ENCODE measurements around the gene LRRC1.

The LRRC1 gene

DNA sequence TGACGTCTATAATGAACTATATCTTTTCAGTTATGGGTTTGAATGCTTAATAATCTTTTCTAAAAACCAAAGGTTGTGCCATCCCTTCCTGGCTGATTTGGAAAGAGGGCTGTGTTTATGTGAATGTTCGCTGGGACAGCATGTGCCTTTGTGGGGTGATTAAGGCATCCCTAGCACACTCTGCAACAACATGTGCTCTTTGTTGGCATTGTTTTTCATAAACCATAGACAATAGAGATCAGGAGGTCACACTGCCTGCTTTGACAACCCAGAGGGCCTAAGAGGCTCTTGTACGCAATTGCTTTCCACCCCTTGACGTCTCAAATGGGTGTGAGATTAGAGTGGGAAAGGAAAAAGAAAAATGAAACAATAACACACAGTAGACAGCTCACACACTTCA, 116.0 kb downstream of the LRRC1 start:
- H3K4me2 ChIP-seq (ENCODE audit: low read length): no peak overlapping the region
- H3K4me1 ChIP-seq (ENCODE audit: control insufficient read depth, low read depth, low read length): no peaks in the 10 kb centered on the region
- H4K5ac ChIP-seq (ENCODE audit: low read length): no peak overlapping the region
- no peak overlapping the region for H4K8ac ChIP-seq (ENCODE audit: low read depth, low read length)
- no peak for DNase-seq
- H3K23ac ChIP-seq (ENCODE audit: low read length): no peak overlapping the region
- H3K36me3 ChIP-seq (ENCODE audit: control insufficient read depth, insufficient read depth, low read length): no peaks in the 10 kb centered on the region
- H2BK5ac ChIP-seq (ENCODE audit: low read length): no peak overlapping the region
- no peak overlapping the region for H2BK15ac ChIP-seq (replicated peaks; ENCODE audit: low read depth)
- H3K56ac ChIP-seq (ENCODE audit: low read length): no peak overlapping the region
- H2AK5ac ChIP-seq (ENCODE audit: low read length): no peak overlapping the region
- H3K18ac ChIP-seq (ENCODE audit: low read length): no peak overlapping the region
- H2BK120ac ChIP-seq (ENCODE audit: low read depth, low read length): no peak overlapping the region
- no peaks in the 10 kb centered on the region for H3K79me2 ChIP-seq (ENCODE audit: control insufficient read depth, insufficient read depth, low read length)
- no peaks in the 10 kb centered on the region for H3K27me3 ChIP-seq (ENCODE audit: insufficient read depth, low read length, poor library complexity)
- H3K9ac ChIP-seq (ENCODE audit: low read length): no peak overlapping the region
- H3K79me1 ChIP-seq (ENCODE audit: low read length): no peaks in the 10 kb centered on the region
- no peak overlapping the region for H3K4ac ChIP-seq (ENCODE audit: low read depth, low read length)
- WGBS (ENCODE audit: extremely low coverage, insufficient coverage, low lambda C conversion rate): no CpG with 5 or more reads among the region's 4 CpGs
- H3K27ac ChIP-seq (ENCODE audit: low read depth, low read length): no peak overlapping the region
- no peak overlapping the region for H3K4me3 ChIP-seq (ENCODE audit: low read length)

DNA sequence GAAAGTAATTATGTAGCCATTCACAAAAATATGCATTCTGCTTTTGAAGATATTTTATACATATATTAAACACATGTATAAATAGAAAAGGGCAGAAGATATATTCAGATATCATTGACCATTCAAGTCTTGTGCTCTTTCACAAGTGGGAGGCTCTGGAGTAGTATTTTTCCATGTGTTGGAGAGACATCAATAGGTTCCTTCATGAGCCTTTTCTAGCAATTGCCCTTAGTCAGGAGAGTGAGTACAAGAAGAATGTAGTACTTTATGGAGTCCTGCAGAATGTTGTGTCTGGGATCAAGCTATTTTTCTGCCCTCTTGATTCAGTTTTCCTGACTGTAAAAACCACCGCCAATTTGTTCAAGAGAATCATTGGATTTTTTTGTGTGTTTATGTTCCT, 117.9 kb downstream of the LRRC1 start:
- Histone ChIP-seq H3K27ac (ENCODE audit: low read depth, low read length) (no peak overlapping the region), H3K23ac (ENCODE audit: low read length) (no peak overlapping the region), H4K5ac (ENCODE audit: low read length) (no peak overlapping the region), H2BK120ac (ENCODE audit: low read depth, low read length) (no peak overlapping the region), H3K79me2 (ENCODE audit: control insufficient read depth, insufficient read depth, low read length) (no peaks in the 10 kb centered on the region), H3K4me3 (ENCODE audit: low read length) (no peak overlapping the region), H3K27me3 (ENCODE audit: insufficient read depth, low read length, poor library complexity) (no peaks in the 10 kb centered on the region), H3K4me1 (ENCODE audit: control insufficient read depth, low read depth, low read length) (no peaks in the 10 kb centered on the region), H3K36me3 (ENCODE audit: control insufficient read depth, insufficient read depth, low read length) (no peaks in the 10 kb centered on the region), H2BK5ac (ENCODE audit: low read length) (no peak overlapping the region), H3K4me2 (ENCODE audit: low read length) (no peak overlapping the region), H2AK5ac (ENCODE audit: low read length) (no peak overlapping the region), H4K8ac (ENCODE audit: low read depth, low read length) (no peak overlapping the region), H3K4ac (ENCODE audit: low read depth, low read length) (no peak overlapping the region), H2BK15ac (replicated peaks; ENCODE audit: low read depth) (no peak overlapping the region), H3K56ac (ENCODE audit: low read length) (no peak overlapping the region), H3K79me1 (ENCODE audit: low read length) (no peaks in the 10 kb centered on the region), H3K9ac (ENCODE audit: low read length) (no peak overlapping the region), H3K18ac (ENCODE audit: low read length) (no peak overlapping the region)
- no peak for DNase-seq
- no CpG with 5 or more reads among the region's 1 CpG for WGBS (ENCODE audit: extremely low coverage, insufficient coverage, low lambda C conversion rate)

DNA sequence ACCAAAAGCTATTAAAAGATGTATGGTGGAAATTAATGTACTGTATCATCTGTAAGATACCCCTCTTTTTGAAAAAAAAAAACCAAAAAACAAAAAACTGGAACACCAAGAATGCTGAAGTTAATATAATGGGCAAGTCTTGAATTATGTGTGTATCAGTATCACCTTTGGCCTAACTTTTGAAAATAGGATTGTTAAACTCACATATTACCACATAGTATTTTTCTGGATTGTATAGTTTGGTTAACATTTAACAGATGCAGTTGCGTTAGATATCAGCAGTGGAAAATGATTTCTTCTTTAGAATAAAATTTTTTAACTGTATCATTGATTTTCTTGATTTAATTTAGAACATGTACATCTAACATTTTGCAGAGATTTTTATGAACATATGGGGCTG, 118.5 kb downstream of the LRRC1 start:
- Histone ChIP-seq H4K8ac (ENCODE audit: low read depth, low read length) (no peak overlapping the region), H3K4me3 (ENCODE audit: low read length) (no peak overlapping the region), H3K4ac (ENCODE audit: low read depth, low read length) (no peak overlapping the region), H3K27me3 (ENCODE audit: insufficient read depth, low read length, poor library complexity) (no peaks in the 10 kb centered on the region), H2BK15ac (replicated peaks; ENCODE audit: low read depth) (no peak overlapping the region), H3K18ac (ENCODE audit: low read length) (no peak overlapping the region), H3K4me1 (ENCODE audit: control insufficient read depth, low read depth, low read length) (no peaks in the 10 kb centered on the region), H3K36me3 (ENCODE audit: control insufficient read depth, insufficient read depth, low read length) (no peaks in the 10 kb centered on the region), H3K79me2 (ENCODE audit: control insufficient read depth, insufficient read depth, low read length) (no peaks in the 10 kb centered on the region), H3K23ac (ENCODE audit: low read length) (no peak overlapping the region), H3K79me1 (ENCODE audit: low read length) (no peaks in the 10 kb centered on the region), H2BK120ac (ENCODE audit: low read depth, low read length) (no peak overlapping the region), H2BK5ac (ENCODE audit: low read length) (no peak overlapping the region), H3K27ac (ENCODE audit: low read depth, low read length) (no peak overlapping the region), H4K5ac (ENCODE audit: low read length) (no peak overlapping the region), H3K9ac (ENCODE audit: low read length) (no peak overlapping the region), H2AK5ac (ENCODE audit: low read length) (no peak overlapping the region), H3K56ac (ENCODE audit: low read length) (no peak overlapping the region), H3K4me2 (ENCODE audit: low read length) (no peak overlapping the region)
- no peak for DNase-seq
- no CpG with 5 or more reads among the region's 1 CpG for WGBS (ENCODE audit: extremely low coverage, insufficient coverage, low lambda C conversion rate)

DNA sequence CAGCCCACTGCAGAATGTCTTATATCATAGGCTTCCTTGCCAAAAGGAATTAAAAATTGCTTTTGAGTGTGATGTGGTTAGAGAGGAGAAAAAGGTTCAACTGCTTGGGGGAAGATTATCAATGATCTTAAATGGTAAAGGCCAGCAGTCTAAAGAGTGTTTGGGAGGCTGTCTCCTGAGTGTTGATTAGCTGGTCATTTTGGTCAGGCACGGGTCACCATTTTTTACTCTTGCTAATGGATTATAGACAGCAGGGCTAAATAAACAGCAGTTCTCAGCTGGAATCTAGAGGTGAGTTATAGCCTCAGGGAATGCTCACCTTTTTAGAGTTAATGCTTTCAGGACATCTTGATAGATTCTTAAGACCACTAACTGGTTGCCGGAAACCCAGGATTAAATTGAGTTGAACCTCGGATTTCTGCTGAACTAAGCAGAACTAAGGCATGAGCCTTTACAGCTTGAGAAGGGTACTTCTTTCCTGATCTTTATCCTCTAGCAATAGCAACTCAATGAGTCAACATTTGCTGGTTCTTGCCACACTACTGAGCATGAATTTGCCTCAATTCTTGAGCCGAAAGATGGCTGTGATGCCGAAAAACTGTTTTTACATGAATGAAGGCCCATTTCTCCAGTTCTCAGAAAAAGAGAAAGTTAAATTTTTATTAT, 120.4 kb downstream of the LRRC1 start:
- H3K27me3 ChIP-seq (ENCODE audit: insufficient read depth, low read length, poor library complexity): no peaks in the 10 kb centered on the region
- no peak overlapping the region for H3K27ac ChIP-seq (ENCODE audit: low read depth, low read length)
- H4K5ac ChIP-seq (ENCODE audit: low read length): no peak overlapping the region
- no peak overlapping the region for H3K4me3 ChIP-seq (ENCODE audit: low read length)
- no peak overlapping the region for H3K23ac ChIP-seq (ENCODE audit: low read length)
- H3K9ac ChIP-seq (ENCODE audit: low read length): no peak overlapping the region
- no peak overlapping the region for H3K4me2 ChIP-seq (ENCODE audit: low read length)
- H2BK120ac ChIP-seq (ENCODE audit: low read depth, low read length): no peak overlapping the region
- H2BK5ac ChIP-seq (ENCODE audit: low read length): no peak overlapping the region
- no peaks in the 10 kb centered on the region for H3K79me2 ChIP-seq (ENCODE audit: control insufficient read depth, insufficient read depth, low read length)
- no peaks in the 10 kb centered on the region for H3K79me1 ChIP-seq (ENCODE audit: low read length)
- H3K36me3 ChIP-seq (ENCODE audit: control insufficient read depth, insufficient read depth, low read length): no peaks in the 10 kb centered on the region
- no peak overlapping the region for H3K56ac ChIP-seq (ENCODE audit: low read length)
- no peak overlapping the region for H3K18ac ChIP-seq (ENCODE audit: low read length)
- WGBS (ENCODE audit: extremely low coverage, insufficient coverage, low lambda C conversion rate): no CpG with 5 or more reads among the region's 5 CpGs
- no peak overlapping the region for H2AK5ac ChIP-seq (ENCODE audit: low read length)
- no peak overlapping the region for H3K4ac ChIP-seq (ENCODE audit: low read depth, low read length)
- no peak overlapping the region for H4K8ac ChIP-seq (ENCODE audit: low read depth, low read length)
- H3K4me1 ChIP-seq (ENCODE audit: control insufficient read depth, low read depth, low read length): no peaks in the 10 kb centered on the region
- peak; percentile 39 for DNase-seq
- H2BK15ac ChIP-seq (replicated peaks; ENCODE audit: low read depth): no peak overlapping the region

DNA sequence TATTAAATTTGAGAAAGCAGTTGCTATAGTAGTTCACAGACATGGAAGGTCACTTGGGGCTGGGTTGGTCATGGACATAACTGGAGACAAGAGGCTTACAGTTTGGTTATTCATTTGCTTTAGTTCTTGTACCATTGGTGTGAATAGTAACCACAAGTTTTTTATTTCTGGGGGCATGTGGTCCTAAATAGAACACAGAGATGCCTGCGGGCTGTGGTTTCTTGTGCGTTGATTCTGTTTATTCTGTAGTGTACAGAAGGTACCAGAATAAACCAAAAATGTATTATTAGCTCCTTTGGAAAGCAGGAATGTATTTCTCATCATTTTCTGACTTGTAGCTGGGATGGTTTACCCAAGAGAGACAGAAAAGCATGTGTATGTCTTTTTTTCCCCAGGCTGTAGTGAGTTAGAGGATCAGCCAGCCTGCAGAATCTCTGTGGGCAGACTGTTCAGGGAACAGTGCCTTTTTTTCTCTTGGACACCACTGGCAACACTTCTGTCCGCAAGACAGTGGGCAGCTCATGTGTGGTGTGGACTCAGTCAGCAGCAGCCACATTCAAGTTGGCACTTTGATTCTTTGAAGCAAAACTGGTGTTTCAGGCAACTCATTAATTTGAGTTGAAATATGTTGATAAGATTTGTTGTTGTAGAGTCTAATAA, 122.1 kb downstream of the LRRC1 start:
- H4K8ac ChIP-seq (ENCODE audit: low read depth, low read length): no peak overlapping the region
- no peaks in the 10 kb centered on the region for H3K27me3 ChIP-seq (ENCODE audit: insufficient read depth, low read length, poor library complexity)
- no peak overlapping the region for H3K4me3 ChIP-seq (ENCODE audit: low read length)
- H3K36me3 ChIP-seq (ENCODE audit: control insufficient read depth, insufficient read depth, low read length): no peaks in the 10 kb centered on the region
- H2BK5ac ChIP-seq (ENCODE audit: low read length): no peak overlapping the region
- H3K23ac ChIP-seq (ENCODE audit: low read length): no peak overlapping the region
- no peak overlapping the region for H3K27ac ChIP-seq (ENCODE audit: low read depth, low read length)
- no peak for DNase-seq
- no CpG with 5 or more reads among the region's 3 CpGs for whole genome bisulfite sequencing (ENCODE audit: extremely low coverage, insufficient coverage, low lambda C conversion rate)
- H3K9ac ChIP-seq (ENCODE audit: low read length): no peak overlapping the region
- H3K79me2 ChIP-seq (ENCODE audit: control insufficient read depth, insufficient read depth, low read length): no peaks in the 10 kb centered on the region
- H3K79me1 ChIP-seq (ENCODE audit: low read length): no peaks in the 10 kb centered on the region
- no peaks in the 10 kb centered on the region for H3K4me1 ChIP-seq (ENCODE audit: control insufficient read depth, low read depth, low read length)
- H4K5ac ChIP-seq (ENCODE audit: low read length): no peak overlapping the region
- H3K18ac ChIP-seq (ENCODE audit: low read length): no peak overlapping the region
- H2BK15ac ChIP-seq (replicated peaks; ENCODE audit: low read depth): no peak overlapping the region
- H3K56ac ChIP-seq (ENCODE audit: low read length): no peak overlapping the region
- H3K4me2 ChIP-seq (ENCODE audit: low read length): no peak overlapping the region
- no peak overlapping the region for H2AK5ac ChIP-seq (ENCODE audit: low read length)
- H3K4ac ChIP-seq (ENCODE audit: low read depth, low read length): no peak overlapping the region
- H2BK120ac ChIP-seq (ENCODE audit: low read depth, low read length): no peak overlapping the region

DNA sequence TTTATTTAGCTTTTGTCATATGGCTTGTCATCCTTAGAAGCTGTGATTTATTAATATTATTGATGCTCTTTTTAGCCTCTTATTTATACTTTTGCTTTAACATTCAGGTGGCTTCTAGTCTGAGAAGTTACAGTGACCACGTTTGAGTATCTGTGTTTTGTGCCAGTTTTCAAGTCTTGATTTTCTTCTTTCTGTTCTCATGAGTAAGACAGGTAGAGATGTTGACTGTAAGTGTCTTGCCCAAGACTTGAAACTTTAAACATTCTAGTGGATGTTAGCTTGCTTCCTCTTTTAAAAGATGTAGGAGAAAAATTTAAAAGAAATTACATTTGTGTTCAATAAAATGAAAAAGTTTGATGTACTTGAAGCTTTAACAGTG, 122.6 kb downstream of the LRRC1 start:
- no peak overlapping the region for H4K5ac ChIP-seq (ENCODE audit: low read length)
- no peaks in the 10 kb centered on the region for H3K36me3 ChIP-seq (ENCODE audit: control insufficient read depth, insufficient read depth, low read length)
- H2BK120ac ChIP-seq (ENCODE audit: low read depth, low read length): no peak overlapping the region
- no peak overlapping the region for H2BK15ac ChIP-seq (replicated peaks; ENCODE audit: low read depth)
- H3K18ac ChIP-seq (ENCODE audit: low read length): no peak overlapping the region
- no peak overlapping the region for H3K4ac ChIP-seq (ENCODE audit: low read depth, low read length)
- no peaks in the 10 kb centered on the region for H3K27me3 ChIP-seq (ENCODE audit: insufficient read depth, low read length, poor library complexity)
- DNase-seq: no peak
- H3K56ac ChIP-seq (ENCODE audit: low read length): no peak overlapping the region
- H3K4me3 ChIP-seq (ENCODE audit: low read length): no peak overlapping the region
- no peak overlapping the region for H3K9ac ChIP-seq (ENCODE audit: low read length)
- no peaks in the 10 kb centered on the region for H3K4me1 ChIP-seq (ENCODE audit: control insufficient read depth, low read depth, low read length)
- no peak overlapping the region for H3K23ac ChIP-seq (ENCODE audit: low read length)
- H3K79me2 ChIP-seq (ENCODE audit: control insufficient read depth, insufficient read depth, low read length): no peaks in the 10 kb centered on the region
- no peak overlapping the region for H2AK5ac ChIP-seq (ENCODE audit: low read length)
- H3K27ac ChIP-seq (ENCODE audit: low read depth, low read length): no peak overlapping the region
- H3K79me1 ChIP-seq (ENCODE audit: low read length): no peaks in the 10 kb centered on the region
- H3K4me2 ChIP-seq (ENCODE audit: low read length): no peak overlapping the region
- H4K8ac ChIP-seq (ENCODE audit: low read depth, low read length): no peak overlapping the region
- no CpG with 5 or more reads among the region's 1 CpG for WGBS (ENCODE audit: extremely low coverage, insufficient coverage, low lambda C conversion rate)
- no peak overlapping the region for H2BK5ac ChIP-seq (ENCODE audit: low read length)

Measured in mesendoderm (in vitro differentiated cells).